ENCODE results near the gene SLC1A2. TPM values are rescaled to one million over a fixed set of nuclear protein-coding genes. Genes with fewer than 3 reads are reported as not detected.

The SLC1A2 gene
- total RNA-seq, 1 donor from 2014 or later, result 228 TPM

DNA sequence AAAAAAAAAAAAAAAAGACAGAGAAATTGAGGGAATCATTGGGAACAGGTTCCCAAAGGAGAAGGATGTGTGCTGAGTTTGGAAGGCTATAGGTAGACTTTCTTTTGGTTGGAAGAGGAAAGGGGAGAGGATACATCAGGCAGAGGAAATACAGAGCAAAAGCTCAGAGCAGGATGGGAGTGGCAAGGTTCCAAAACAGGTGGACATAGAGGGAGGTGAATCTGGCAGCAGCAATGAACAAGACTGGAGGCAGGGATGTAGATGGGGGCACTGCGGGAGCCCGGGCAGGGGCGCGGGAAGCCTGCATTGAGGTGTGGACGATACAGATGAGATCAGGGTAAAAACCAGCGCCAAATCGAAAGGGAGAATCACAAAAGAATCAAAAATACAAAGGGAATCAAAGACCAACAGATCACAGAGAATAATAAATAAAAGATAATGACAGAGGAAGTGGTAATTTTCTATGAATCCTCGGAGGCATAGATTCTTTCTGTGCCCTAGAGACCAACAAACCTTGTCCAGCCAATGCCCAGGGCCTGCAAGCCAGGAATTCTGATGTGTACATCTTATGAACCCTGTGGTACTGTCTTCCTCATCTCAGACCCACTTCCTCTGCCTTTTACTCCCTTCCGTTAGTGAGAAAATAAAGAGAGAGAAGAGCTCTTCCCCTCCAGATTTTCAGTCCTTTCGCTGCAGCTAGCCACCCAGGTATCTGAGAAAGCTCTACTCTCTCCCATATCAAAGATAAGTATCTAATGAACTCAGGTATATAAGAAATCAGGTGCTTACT lies 70.3 kb downstream of the SLC1A2 start:
- no peak for DNase-seq

DNA sequence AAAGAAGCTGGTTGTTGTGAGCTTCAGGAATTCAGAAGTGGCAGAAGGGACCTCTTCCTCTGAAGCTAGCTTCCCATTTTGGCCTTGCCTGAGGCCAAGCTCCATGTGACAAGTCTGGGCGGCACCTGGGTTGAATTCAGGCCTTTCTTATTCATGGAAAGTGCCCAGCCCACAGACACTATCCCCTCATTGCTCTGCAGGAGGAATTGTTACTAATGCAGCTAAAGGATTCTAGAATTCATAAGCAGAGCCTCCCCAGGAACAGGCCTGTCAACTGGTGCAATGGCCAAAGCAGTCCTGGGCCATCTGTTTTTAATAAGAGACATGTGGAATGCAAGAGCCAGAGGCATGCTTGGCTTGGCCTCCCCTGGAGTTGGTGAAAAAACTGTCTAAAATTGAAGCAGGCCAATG lies 71.4 kb downstream of the SLC1A2 start:
- no peak for DNase-seq

DNA sequence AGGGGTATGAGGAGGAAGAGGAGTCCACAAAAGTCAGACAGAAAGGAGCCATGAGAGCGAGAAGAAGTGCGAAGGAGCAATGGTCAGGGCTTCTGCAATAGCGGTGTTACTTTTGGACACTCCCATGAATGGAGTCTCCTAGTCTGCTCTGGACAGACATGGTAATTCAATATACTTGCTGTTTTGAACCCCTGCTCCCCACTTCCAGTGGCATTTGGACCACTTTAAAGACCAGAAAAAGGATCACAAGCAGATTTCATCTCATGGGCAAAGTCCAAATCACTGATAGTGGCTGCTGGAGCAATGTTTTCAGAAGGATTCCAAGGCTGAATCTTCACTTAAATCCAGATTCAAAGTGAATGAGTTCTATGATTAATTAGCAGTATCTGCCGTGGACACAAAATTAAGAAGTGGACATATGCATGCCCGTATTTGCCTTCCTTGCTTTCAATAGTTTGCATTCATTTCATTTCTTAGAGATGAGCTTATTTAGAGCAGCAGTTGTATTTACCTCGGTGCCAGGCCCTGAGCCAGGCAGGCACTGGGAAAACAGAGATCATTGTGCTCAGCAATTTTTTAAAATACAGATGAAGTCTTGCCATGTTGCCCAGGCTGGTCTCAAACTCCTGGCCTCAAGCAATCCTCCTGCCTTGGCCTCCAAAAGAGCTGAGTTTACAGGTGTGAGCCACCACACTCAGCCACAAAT lies 72.0 kb downstream of the SLC1A2 start:
- DNase-seq, result no peak

DNA sequence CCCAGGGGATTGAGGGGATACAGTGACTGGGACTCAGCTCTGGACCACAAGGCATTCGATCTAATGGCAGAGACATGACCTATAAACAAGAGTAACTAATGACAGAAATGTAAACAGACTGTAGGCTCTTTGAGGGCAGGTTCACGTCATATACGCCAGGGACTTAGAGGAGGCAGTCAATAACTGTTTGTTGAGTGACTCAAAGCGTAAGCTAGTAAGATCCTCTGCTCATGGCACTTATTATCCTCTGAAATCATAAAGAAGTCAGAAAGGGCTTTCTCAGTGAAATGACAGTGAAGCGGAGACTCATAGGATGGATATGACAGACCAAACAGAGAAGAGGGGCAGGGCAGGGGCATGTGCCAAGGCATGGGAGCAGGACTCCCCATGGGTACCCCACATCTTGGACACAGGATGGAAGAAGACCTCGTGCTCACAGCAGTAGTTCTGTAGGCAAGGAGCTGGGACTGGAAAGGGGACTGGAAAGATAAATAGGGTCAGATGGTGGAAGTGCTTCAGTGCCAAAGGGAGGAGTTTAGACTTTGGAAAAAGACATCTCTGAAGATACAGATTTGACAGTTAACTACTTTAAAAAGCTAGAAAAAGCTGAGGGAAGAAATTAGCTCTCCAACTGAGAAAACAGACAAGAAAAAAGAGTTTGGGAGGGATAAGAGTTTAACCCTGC lies 72.7 kb downstream of the SLC1A2 start:
- no peak for DNase-seq

DNA sequence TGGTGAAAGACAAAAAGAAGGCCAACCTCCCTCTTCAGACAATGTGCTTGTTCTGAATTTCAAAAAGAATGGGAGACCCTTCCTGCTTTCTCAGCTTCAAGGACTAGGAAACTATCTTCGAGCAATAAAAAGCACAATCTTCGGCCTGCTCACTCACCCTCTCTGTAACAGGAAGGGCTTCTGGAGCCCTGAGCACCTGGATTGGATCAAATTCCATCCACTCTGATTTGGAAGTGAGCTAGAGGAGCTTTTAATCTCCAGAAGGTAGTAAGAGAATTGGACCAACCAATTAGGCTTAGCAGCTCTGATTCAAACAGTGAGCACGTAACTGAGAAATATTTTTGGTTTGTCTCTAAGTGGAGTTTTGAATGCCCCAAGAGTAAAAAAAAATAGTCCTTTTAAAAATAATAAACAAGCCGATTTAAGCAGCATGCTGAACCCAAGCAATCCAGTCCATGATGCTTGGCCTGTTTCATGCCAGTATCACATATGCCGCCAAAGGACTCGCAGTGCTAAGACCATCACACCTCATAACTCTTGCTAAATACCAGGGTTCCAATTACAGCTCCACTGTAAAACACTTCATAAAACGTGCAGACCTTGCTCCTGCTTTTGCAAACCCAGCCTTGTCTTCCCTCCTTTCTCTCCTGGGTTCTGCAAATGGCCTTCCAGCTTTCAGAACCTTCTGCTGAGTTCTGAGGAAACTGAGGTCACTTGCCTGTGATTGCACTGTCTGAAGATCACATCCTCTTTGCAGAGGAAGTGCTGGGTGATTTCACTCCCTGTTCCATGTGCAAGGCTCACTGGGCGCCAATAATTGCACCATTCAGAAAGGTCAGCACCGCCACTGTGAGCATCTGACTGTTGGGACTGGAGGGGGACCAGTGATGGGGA lies 74.4 kb downstream of the SLC1A2 start:
- DNase-seq, result no peak

DNA sequence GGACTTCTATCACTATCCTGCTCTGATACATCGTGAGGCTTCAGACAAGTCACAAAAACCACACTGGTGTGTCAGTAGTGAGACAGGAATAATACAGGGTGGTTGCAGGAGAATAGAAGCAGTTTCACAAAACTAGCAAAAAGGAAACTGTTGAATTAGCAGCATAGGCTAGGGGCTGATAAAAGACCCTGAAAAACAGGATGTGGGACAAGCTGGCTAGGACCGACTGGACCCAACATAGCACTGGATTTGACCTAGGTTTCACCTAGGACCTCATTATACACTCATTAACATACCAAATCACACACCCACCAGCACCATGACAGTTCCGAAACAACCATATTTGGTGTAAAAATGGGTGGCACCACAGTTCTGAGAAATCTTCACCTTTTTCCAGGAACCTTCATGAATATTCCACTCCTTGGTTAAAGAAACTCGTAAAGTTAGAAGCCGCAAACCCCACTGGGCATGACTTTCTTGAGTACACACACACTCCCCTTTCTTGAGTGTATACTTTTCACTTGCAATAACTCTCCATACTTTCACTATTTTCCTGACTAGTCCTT lies 76.2 kb downstream of the SLC1A2 start:
- no peak for DNase-seq

DNA sequence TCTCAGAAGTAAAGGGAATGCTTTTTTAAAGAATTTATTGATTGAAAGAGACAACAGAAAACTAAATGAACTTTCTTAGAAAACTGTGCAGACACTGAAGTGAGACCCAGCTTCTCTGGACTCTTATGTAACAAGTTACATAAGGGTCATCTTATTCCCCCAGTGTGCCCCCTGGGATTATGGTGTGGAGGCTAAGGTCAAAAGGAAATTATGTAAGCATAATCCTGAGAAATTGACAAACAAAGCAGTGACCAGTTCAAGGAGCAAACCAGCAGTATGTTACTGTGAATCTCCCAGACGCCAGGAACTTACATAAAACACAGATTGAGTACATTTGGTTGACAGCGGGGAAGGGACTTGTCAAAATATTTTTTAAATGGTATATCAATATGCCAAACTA lies 78.6 kb downstream of the SLC1A2 start:
- no peak for DNase-seq

DNA sequence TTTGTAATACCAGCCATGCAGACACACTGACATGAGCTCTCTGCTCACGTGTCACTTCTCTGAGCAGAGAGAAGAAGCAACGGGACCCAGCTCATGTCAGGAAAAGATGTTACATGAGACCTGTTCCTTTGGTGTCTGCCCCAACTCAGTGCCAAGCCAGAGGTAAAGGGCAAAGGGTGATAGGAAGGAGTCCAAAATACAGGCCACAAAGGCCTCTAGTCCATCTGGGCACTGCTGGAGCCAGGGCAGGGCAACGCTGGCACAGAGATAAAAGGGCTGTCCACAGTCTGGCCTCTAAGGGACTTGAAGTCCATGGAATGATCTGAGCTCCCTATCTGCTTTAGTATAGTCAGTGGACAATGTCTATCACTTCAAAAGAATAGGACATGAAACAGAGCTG lies 79.3 kb downstream of the SLC1A2 start:
- DNase-seq, result no peak

DNA sequence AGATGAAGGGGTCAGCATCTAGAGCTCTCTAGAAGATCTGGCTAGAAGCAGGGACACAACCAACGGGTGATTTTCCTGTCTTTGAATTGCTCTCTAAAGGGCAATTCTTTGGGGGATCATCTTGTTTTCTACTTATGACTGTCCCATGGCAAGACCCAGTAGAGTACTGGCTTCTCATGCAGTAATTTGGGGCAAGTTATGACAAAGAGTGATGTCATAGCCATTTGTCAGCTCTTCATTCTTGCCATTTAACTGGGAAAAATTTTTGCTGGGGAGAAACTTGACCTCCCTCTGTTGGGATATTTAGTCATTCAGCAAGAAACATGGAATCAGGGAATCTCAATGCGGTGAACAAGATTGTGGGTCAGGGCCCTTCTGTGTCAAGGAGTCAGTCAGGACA lies 80.4 kb downstream of the SLC1A2 start:
- no peak for DNase-seq

DNA sequence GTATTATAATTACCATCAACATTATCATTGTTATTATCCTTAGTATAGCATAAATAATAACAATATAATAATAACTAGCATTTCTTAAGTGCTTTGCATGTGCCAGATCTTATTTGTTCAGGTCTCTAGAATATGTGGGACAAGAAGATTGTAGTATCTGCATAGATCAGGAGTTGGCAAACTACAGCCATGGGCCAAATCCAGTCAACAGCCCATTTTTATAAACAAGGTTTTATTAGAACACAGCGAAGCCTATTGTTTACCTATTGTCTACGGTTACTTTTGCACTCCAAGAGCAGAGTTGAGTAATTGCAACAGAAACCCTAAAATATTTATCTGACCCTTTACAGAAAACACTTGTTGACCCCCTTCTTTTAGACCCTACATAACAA lies 81.4 kb downstream of the SLC1A2 start:
- DNase-seq, result no peak

DNA sequence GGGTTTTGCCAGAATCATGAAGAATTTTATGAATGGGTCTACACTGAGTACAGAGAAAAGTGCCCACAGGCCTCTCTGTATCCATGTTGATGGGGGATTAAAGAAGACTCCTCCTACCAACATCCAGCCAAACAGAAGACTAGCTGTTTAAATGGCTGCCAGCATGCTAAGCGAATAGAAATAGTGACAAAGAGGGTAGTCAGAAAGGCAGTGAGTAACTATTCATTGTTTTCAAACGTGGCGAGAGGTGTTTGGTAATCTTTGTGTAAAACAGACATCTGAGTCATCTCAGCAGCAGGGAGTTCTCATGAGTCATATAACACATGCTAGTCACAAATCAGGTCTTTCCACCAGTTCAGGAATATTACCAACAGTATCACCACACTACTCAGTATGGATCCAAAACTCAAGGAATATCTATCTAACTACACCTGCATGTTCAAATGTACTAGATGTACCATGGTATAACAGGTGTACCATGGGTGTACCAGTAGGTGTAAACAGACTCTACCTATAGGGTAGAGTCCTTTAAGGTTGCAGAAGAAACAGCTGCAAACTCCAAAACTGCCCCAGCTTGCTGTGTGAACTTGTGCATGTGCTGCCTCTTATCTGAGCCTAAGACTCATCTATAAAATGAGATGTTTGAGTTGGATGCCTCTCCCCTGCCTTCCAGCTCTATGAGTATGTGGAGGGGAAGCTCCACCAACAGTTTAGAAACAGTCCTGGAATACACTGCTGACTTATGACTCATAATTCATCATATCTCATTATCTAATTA lies 82.0 kb downstream of the SLC1A2 start:
- no peak for DNase-seq

DNA sequence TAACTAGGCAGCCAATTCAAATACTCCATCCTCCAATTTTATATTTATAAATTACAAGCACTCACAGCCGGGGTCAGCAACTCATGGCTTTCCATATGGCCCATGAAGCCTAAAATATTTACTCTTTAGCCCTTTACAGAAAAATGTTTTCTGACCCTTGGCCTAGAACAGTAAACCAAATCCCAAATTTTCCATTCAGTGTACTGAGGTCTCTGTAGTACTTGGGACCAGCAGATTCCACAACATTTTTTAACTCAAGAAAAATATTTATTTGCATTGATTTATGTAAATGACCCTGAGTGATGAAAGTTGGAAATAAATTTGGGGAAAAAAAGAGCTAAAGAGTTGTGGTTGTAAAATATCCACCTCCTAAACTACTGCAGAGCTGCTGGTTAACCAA lies 82.6 kb downstream of the SLC1A2 start:
- DNase-seq, result no peak

DNA sequence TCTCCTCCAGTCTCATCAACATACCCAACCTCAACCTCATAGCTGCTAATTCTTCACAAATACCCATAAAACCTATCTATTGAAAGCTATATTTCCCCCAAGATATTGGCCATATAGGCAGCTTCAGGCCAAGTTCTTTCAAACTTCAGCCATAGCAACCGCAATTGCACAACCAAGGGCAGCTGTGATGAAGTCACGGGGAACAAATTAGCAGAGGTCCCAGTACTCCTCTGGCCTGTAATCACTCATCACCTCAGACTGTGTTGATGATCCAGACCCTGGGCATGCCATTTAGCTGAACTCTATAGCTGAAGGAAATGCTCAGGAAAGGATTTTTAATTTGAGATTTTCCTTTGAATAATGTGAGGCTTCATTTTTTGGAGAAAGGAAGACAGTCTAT lies 84.1 kb downstream of the SLC1A2 start:
- DNase-seq, result no peak

DNA sequence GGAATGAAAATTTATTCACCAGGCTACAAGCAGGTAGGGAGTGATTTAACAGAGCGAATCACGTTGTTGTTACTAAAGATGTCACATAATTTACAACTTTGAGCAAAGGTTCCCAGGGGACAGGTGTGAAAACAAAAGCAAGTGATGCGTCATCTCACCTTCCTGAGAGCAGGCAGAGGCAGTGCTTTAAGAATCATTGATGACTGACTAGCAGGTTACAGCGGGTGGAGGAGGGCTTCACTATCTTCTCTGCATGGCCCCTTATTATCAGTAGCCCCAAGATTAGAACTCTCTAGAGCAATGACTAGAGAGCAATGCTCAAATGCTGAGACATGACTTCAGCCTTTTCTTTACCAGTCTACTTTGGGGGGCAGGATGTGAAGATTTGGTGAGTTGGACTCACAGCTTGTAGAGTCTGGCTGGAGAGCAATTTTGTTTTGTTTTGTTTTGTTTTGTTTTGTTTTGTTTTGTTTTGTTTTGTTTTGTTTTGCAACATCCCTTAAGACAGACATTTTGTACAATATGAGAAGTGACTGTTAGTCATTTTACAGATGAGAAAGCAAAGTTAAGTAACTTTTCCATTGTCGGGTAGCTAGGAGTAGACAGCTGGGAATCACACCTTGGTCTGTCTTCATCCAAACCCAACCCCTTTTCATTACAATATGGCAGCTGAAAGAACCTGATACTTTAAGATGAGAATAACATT lies 84.8 kb downstream of the SLC1A2 start:
- DNase-seq, result no peak

DNA sequence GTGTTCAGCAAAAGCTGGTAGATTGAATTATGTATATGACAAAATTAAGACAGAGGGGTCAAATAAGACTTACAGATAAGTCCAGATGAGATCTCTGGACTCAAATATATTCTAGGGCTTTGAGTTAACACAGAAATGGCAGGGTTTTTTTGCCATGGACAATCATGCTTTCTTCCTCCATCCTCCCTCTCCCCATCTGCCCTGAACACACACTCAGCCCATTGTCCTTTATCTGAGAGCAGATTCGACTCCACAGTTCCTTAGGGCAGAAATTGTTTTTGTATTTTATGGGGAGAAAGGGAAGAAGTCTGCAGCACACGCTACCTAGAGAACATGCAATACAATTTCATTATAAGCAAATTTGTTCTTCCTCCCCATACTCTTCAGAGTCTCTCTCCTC lies 86.8 kb downstream of the SLC1A2 start:
- DNase-seq, result no peak

DNA sequence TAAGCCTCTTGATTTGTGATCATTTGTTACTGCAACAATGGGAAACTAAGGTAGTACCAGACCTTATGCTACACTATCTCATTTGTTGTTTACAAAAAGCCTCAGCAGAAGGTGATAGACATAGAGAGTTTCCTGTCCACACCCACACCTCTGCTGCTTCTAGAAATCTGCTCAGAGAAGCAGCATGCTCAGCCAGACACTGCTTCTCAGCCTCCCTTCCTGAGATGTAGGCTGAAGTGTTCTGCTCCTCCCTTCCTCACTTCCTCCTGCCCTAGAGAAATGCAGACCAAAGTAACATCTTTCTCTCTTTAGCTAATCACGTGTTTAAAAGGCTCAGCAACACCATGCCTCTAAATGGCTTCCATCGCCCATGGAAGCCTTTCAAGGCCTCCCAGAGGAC lies 88.4 kb downstream of the SLC1A2 start:
- DNase-seq, result no peak

DNA sequence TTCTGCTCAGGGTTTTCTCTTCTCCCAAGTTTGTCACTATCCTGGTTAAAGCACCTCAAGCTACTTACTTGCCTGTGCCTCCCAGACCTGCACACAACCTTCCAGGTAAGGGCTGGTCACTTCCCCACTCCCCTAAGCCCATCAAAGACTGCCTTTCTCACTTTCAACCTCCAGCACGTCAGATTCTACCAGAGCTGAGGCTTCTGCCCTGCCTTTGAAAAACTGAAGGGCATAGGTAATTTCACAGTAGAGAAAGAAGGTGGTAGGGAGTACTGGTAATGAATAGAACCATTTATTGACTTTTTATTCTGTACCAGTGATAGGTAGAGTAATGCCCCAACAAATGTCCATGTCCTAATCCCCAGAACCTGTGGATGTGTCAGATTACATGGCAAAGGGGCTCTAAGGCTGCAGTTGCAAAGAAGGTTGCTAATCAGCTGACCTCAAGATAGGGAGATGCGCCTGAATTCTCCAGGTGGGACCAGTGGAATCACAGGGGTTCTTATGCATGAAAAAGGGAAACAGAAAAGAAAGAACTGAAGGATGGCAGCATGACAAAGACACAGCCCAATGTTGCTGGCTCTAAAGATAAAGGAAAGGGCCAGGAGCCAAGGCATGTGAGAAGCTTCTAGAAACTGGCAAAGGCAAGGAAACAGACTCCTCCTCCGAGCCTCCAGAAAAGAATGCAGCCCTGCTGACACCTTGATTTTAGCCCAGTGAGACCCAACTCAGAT lies 89.0 kb downstream of the SLC1A2 start:
- DNase-seq, result no peak

DNA sequence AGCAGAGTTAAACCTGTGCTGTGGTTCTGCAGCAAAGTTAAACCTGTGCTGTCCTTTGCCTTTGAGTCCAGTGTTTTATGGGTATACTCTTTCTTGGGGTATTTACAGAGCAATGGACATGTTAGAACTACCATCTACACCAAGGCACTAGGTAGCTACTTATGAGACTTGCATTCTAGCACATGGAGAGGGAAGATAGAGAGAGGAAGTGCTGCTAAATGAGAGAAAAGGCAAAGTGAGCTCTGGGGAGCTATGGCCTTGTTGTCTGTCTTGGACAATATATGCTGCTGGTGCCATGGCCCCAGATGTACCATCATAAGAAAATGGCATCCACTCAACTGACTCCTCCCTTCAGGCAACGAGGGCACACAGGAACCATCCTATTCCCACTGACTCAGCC lies 91.5 kb downstream of the SLC1A2 start:
- DNase-seq, result no peak

DNA sequence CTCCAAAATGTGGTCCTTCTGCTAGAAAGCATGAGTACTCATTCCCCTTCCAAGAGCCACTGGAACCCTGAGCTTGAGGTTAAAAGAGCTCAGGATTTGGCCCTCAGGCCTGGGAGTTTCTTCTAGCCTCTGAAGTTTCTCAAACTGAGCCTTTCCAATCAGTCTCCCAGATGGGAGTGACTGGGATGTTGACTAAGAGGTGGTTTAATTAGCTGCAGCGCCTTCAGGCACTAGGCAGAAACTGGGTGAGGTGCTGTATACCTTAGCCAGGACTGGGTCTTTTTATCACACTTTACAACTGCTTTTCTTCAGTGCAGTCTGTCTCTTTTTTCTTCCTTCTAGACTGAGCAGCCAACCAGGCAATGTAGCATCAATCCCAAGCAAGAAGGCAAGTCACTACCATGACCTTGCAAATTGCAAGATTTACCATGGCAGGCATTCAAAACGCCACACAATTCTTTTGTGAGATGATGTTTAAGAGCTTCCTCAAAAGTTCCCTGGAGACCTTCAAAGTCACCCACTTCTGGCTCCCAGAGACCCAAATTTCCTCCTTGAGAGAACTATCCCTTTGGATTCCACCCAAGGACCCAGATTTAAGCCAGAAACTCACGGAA lies 93.0 kb downstream of the SLC1A2 start:
- DNase-seq, result no peak
